Heart right ventricle (tissue), 16 donors: Measurements from ENCODE around the gene VRK1. TPM values are rescaled to one million over a fixed set of nuclear protein-coding genes. Genes with fewer than 3 reads are reported as not detected.

Experiments used
- ATAC-seq, 8 donors: fragments of 200-7000 bp; cut with Tn5 transposase; one replicate each; pipeline ENCODE4 v1.9.1; 2020; ENCODE audit warnings: mild to moderate bottlenecking in 8 of 8, moderate library complexity in 8 of 8, moderate number of reproducible peaks in 1 of 8
- DNase-seq, 2 donors: peaks; one replicate each; pipeline ENCODE4 v3.0.0-alpha.2; 2020
- H3K27ac ChIP-seq, 10 donors: fragments of 200-600 bp; sonication (generic) in 2 of 10; one replicate each; pipeline versions ENCODE4 v1.5.0 to v1.8.0; 2020 to 2022; ENCODE audit warnings: mild to moderate bottlenecking in 3 of 10
- H3K27me3 ChIP-seq, 7 donors: fragments of 200-600 bp; one replicate each; pipeline ENCODE4 v1.8.0; 2021 to 2022; ENCODE audit warnings: mild to moderate bottlenecking in 2 of 7
- H3K36me3 ChIP-seq, 9 donors: fragments of 200-600 bp; sonication (generic) in 1 of 9; one replicate each; pipeline versions ENCODE4 v1.5.0 to v1.8.0; 2020 to 2022; ENCODE audit warnings: mild to moderate bottlenecking in 2 of 9
- H3K4me1 ChIP-seq, 9 donors: fragments of 200-600 bp; sonication (generic) in 1 of 9; one replicate each; pipeline versions ENCODE4 v1.5.0 to v1.8.0; 2020 to 2022; ENCODE audit warnings: mild to moderate bottlenecking in 4 of 9
- H3K4me3 ChIP-seq, 10 donors: fragments of 200-600 bp; sonication (generic) in 2 of 10; one replicate each; pipeline versions ENCODE4 v1.5.0 to v1.8.0; 2020 to 2022; ENCODE audit warnings: mild to moderate bottlenecking in 7 of 10, moderate library complexity in 2 of 10
- H3K9me3 ChIP-seq, 11 donors: fragments of 200-600 bp in 10 of 11; sonication (generic) in 2 of 11; one replicate each; pipeline versions ENCODE4 v1.5.0 to v1.8.0; 2013 to 2022; ENCODE audit warnings: mild to moderate bottlenecking in 2 of 11, control low read depth in 1 of 11, moderate library complexity in 1 of 11
- CTCF ChIP-seq, 9 donors: fragments of 200-600 bp; sonication (generic) in 2 of 9; IDR thresholded peaks; one replicate each; pipeline versions ENCODE4 v1.5.0 to v1.8.0; 2021 to 2022; ENCODE audit warnings: antibody characterized with exemption in 9 of 9, mild to moderate bottlenecking in 5 of 9, moderate library complexity in 1 of 9
- WGBS, 2 donors: extraction: QIAGEN DNeasy Blood & Tissue Kit; methylation state at CpG; one replicate each; pipeline ENCODE4 v1.1.7; 2013; ENCODE audit warnings: inconsistent platforms in 1 of 2; 5-methylcytosine and 5-hydroxymethylcytosine counted together
- intact Hi-C, 10 donors: fragments of 100-400 bp; cut with DNase I; formaldehyde crosslinking; loops; one replicate each; pipeline versions ENCODE4 v1.11.1 to v1.14.2; 2022
- polyA plus RNA-seq, 2 donors: library from polyadenylated mRNA; stranded (reverse); fragments of 200-250 nt; gene quantifications; one replicate each; pipeline ENCODE4 v1.2.3, GENCODE V29; 2013
- total RNA-seq, 10 donors: library from RNA; stranded (reverse); fragmentation: NEBNext Ultra II Directional in 3 of 10; extraction: Animal tissue kit (Norgen Biotek cat#: 25700) in 3 of 10; gene quantifications; one replicate each; pipeline versions ENCODE4 v1.2.1 to v1.2.4, GENCODE V29; 2021 to 2023
- donor health status: Arrhythmogenic right ventricular cardiomyopathy.
- donor health status: ischemic (EF 13 %, LVEDD 7.1; RV severe dilation, severe dysfunction).
- donor health status: healthy with polysubstance abuse.
- donor health status: DM: no; HTN: yes; CAD: no.
- donor health status: DM: no; HTN: no; CAD: no.
- donor health status: ischemic (EF 25% LVEDD 6.9; RV normal size, moderate dysfunction).
- donor health status: ischemic (EF 25% LVEDD 5.7; RV mildly dilated, moderate dysfunction).
- donor health status: healthy.
- donor health status: DM: yes; HTN: yes; CAD: no.
- donor health status: Ischemic cardiomyopathy.
- donor health status: ischemic (EF 35%, LVEDD 5.7; RV mildly dilated, moderate dysfunction).
- donor health status: nonischemic (EF 11% LVEDD 7.7; RV severe dilation, severe dysfunction).
- donor health status: DM: yes; HTN: yes; CAD: no.
- donor health status: PGD.
- donor health status: ischemic (EF 29% LVEDD 5.4; RV normal size, mild dysfunction).
- donor health status: nonischemic (EF 23%, LVEDD 6.1; RV moderate dilation, normal function).

VRK1 gene
- total and polyA plus RNA-seq, 12 donors: 2.3 to 9.7 (median 7.2) TPM

DNA sequence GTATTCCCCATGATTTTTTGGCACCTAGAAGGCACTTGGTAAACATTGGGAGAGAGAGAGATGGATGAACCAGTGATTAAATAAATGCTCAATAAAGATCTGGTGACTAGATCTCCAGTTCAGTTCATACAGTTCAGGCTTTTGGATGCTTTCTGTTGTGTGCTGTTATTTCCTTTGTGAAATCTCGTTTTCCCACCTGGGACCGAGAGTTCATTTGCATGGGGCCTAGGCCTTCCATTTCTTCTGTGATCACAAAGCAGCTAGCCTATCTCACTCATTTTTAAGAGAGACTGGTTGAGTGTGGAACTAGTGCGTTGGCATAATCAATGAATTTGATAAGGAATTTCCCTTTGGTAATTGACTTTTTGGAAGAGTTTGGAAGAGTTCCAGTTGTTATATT is 104.0 kb downstream of the VRK1 start:
- Histone ChIP-seq H3K9me3 (no peaks in the 10 kb centered on the region), H3K27me3 (no peaks in the 10 kb centered on the region), H3K36me3 (no peaks in the 10 kb centered on the region), H3K4me3 (no peak overlapping the region), H3K4me1 (peaks cover 0 to 12% (median 0%) of the 10 kb centered on the region in 9 donors), H3K27ac (no peak overlapping the region)
- 69 to 77% methylated on average over 3 of the region's 3 CpGs for WGBS, 2 donors
- intact Hi-C loops: no loop called here
- DNase-seq (no peak), ATAC-seq (no peak)
- no peak for TF ChIP-seq CTCF (IDR thresholded peaks at IDR 0.05)

- 78 to 81% methylated on average over 3 of the region's 3 CpGs for WGBS, 2 donors
- Histone ChIP-seq H3K4me1 (peaks cover 0 to 15% (median 0%) of the 10 kb centered on the region in 9 donors), H3K9me3 (no peaks in the 10 kb centered on the region), H3K36me3 (no peaks in the 10 kb centered on the region), H3K4me3 (no peak overlapping the region), H3K27ac (no peak overlapping the region), H3K27me3 (no peaks in the 10 kb centered on the region)
- intact Hi-C loops: no loop called here
- DNase-seq: no peak
- TF ChIP-seq CTCF (IDR thresholded peaks at IDR 0.05): no peak
- ATAC-seq: no peak
Observed at GRCh38 chr14:96902004-96902403, 104.8 kb downstream of the VRK1 start.

GRCh38 chr14:96903444-96904023 is 106.4 kb downstream of the VRK1 start:
- peaks cover 0 to 15% (median 0%) of the 10 kb centered on the region in 9 donors for H3K4me1 ChIP-seq
- WGBS, 2 donors: 93 to 96% methylated on average over 8 of the region's 8 CpGs
- H3K4me3 ChIP-seq: no peak overlapping the region
- no peak for TF ChIP-seq CTCF (IDR thresholded peaks at IDR 0.05)
- DNase-seq (no peak), ATAC-seq (no peak)
- H3K36me3 ChIP-seq: no peaks in the 10 kb centered on the region
- H3K27ac ChIP-seq: no peak overlapping the region
- H3K27me3 ChIP-seq: no peaks in the 10 kb centered on the region
- intact Hi-C loops: no loop called here
- peaks cover 0 to 4% (median 0%) of the 10 kb centered on the region in 11 donors for H3K9me3 ChIP-seq

DNA sequence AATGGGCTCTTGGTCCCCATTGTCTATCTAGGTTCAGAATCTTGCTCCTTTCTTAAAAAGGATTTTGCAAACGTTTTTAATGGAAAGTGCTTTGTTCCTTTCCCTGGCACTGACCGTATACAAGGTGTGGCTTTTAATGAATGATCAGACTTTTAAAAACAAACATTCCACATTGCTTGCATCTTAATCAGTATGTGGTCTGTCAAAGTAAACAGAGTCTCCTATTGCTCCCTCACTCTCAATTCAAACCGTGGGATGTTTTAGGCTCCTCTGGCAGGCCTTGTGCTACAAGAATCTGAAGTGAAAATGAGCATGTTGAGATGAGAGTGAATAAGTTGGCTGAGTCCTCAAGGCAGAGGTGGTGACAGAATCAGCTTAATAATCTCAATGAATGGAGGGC is 107.0 kb downstream of the VRK1 start:
- H3K4me3 ChIP-seq: no peak overlapping the region
- DNase-seq: no peak
- H3K4me1 ChIP-seq: peaks cover 0 to 15% (median 0%) of the 10 kb centered on the region in 9 donors
- peaks cover 0 to 11% (median under 1%) of the 10 kb centered on the region in 11 donors for H3K9me3 ChIP-seq
- WGBS, 2 donors: 58 to 60% methylated on average over 3 of the region's 3 CpGs
- no peaks in the 10 kb centered on the region for H3K27me3 ChIP-seq
- intact Hi-C loops: no loop called here
- no peak for ATAC-seq
- no peaks in the 10 kb centered on the region for H3K36me3 ChIP-seq
- no peak overlapping the region for H3K27ac ChIP-seq
- no peak for TF ChIP-seq CTCF (IDR thresholded peaks at IDR 0.05)
